Natural killer cell treated with Interleukin-12 subunit alpha and Interleukin-12 subunit beta and Interleukin-15 and Interleukin-18, amount 100 ng/mL, for 72 hours (primary cell): ENCODE data around the gene KMO. TPM values are rescaled to one million over a fixed set of nuclear protein-coding genes. Genes with fewer than 3 reads are reported as not detected.
A peak's percentile ranks its signal among the peaks of the same experiment; 100 is the strongest.

ENCODE experiments used
- ATAC-seq, 2 donors: fragments of 150-1000 bp; cut with Tn5 transposase in 1 of 2; sonication (Bioruptor Pico), chemical (Tn5 transposase) in 1 of 2; 2 replicates each; pipeline ENCODE4 v1.10.0; 2021
- DNase-seq: peaks from one replicate; pipeline ENCODE4 v3.0.0; 2022; ENCODE audit warnings: low spot score
- H3K27ac Mint-ChIP-seq, 2 donors: 1 replicate in 1 of 2; 2 replicates in 1 of 2; pipeline ENCODE4 v1.8.0; 2022; ENCODE audit warnings: mixed read lengths in 2 of 2, mild to moderate bottlenecking in 1 of 2, moderate library complexity in 1 of 2
- H3K27me3 Mint-ChIP-seq, 2 donors: 1 replicate in 1 of 2; 2 replicates in 1 of 2; pipeline ENCODE4 v1.8.0; 2022; ENCODE audit warnings: mixed read lengths in 2 of 2
- H3K36me3 Mint-ChIP-seq: one replicate; pipeline ENCODE4 v1.8.0; 2022; ENCODE audit warnings: mixed read lengths
- H3K4me1 Mint-ChIP-seq, 2 donors: 1 replicate in 1 of 2; 2 replicates in 1 of 2; pipeline ENCODE4 v1.8.0; 2022; ENCODE audit warnings: low read depth in 2 of 2, mixed read lengths in 2 of 2, mild to moderate bottlenecking in 1 of 2
- H3K4me3 Mint-ChIP-seq: one replicate; pipeline ENCODE4 v1.8.0; 2022; ENCODE audit warnings: mixed read lengths
- H3K9me3 Mint-ChIP-seq: 2 replicates; pipeline ENCODE4 v1.8.0; 2022; ENCODE audit warnings: mixed read lengths
- total RNA-seq, 2 donors: library from RNA; stranded (reverse); gene quantifications; one replicate each; pipeline ENCODE4 v1.2.3, GENCODE V29; 2022

Gene KMO
- total RNA-seq, 2 donors from 2014 or later = not detected

DNA sequence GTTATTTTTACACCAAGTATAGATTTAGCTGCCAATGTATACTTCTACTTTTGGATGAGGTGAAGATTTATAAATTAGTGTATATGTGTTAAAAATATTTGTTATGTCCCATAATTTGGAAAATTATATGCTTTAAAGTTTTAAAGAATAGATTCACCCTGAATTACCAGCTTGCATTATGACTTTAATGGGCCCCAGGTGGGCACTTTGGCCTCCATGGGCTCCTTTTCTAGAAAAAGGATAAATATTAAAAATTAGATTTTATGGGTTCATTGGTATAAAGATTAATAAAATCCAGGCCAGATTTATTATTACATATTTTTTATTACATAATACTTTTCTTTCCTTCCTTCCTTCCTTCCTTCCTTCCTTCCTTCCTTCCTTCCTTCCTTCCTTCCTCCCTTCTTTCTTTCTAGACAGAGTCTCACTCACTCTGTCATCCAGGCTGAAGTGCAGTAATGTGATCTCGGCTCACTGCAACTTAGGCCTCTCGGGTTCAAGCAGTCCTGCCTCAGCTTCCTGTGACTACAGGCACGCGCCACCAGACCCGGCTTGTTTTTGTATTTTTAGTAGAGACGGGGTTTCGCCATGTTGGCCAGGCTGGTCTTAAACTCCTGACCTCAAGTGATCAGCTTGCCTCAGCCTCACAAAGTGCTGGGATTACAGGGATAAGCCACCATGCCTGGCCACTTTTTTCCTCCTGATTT, 21.9 kb downstream of the KMO start:
- DNase-seq (no peak), ATAC-seq (no peak)
- Mint-ChIP-seq H3K27ac (no peak overlapping the region), H3K27me3 (peaks cover 2 to 5% of the 10 kb centered on the region in 2 donors), H3K36me3 (no peaks in the 10 kb centered on the region), H3K4me1 (peaks cover 8 to 17% of the 10 kb centered on the region in 2 donors), H3K9me3 (no peaks in the 10 kb centered on the region), H3K4me3 (no peak overlapping the region)

DNA sequence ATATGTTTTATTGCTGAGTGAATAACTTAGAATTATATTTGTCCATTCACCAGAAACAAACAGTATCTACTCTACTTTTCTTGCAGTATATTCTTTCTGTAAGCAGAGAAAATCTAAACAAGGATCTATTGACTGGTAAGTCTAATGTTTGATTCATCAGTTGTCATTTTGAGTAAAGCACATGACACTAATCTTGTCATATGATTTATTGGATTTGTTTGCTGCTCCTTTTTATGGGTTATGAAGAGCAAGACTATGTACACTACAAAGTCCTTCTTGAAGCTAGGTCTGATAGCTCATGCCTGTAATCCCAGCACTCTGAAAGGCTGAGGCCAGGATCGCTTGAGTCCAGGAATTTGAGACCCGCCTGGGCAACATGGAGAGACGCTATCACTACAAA, 23.3 kb downstream of the KMO start:
- DNase-seq = no peak
- no peaks in the 10 kb centered on the region for H3K36me3 Mint-ChIP-seq

DNA sequence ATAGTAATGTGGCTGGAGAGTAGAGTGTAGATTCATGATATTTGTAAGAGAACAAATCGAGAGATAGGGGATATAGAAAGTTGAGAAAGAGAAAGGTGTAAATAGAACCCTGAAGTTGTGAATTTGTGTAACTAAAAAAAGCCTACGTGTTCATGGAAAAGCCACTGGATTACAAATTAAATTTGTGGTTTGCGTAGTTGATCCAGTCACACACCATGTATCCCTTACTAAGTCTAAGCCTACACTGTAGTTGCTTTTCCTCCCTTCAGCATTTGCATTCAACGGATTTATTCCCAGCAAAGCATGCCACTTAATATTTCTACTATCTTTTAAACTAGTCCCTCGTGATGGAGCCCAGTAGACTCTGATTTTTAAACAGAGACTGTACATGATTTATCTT, 24.9 kb downstream of the KMO start:
- peaks cover 11 to 14% of the 10 kb centered on the region in 2 donors for H3K27me3 Mint-ChIP-seq
- H3K4me1 Mint-ChIP-seq = peaks cover 1 to 8% of the 10 kb centered on the region in 2 donors
- H3K4me3 Mint-ChIP-seq = no peak overlapping the region

More for the DNA sequence above, 23.3 kb downstream of the KMO start:
- H3K27me3 Mint-ChIP-seq = peaks cover 0 to 5% of the 10 kb centered on the region in 2 donors
- no peak overlapping the region for H3K4me3 Mint-ChIP-seq
- H3K4me1 Mint-ChIP-seq = peaks cover 8 to 17% of the 10 kb centered on the region in 2 donors
- no peak for ATAC-seq
- H3K27ac Mint-ChIP-seq = no peak overlapping the region
- no peaks in the 10 kb centered on the region for H3K9me3 Mint-ChIP-seq

DNA sequence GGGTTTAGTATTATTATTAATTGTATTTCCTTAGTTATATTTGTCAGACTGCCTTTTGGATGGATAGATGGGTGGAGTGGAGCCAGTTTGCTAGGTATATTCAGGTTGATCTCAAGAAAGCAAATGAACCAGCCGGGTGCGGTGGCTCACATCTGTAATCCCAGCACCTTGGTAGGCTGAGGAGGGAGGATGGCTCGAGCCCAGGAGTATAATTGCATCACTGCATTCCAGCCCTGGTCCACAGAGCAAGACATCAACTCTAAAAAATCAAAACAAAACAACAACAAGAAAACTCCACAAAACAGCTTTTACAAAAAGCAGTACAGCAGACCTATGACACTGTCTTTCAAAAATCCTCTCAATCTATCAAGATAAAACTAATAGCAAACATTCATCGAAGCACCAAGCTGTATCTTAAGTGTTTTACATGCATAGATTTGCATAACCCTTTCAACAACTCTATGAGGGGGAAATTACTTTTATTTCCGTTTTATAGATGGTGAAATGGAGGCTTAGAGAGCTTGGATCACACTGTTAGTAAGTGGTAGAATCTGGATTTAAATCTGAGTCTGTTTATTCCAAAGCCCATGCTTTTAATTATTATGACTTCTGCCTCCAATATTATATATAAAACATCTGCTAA, 25.5 kb downstream of the KMO start:
- H3K9me3 Mint-ChIP-seq = no peaks in the 10 kb centered on the region
- DNase-seq (no peak), ATAC-seq (no peak)
- peaks cover 0 to 2% of the 10 kb centered on the region in 2 donors for H3K4me1 Mint-ChIP-seq
- no peak overlapping the region for H3K27ac Mint-ChIP-seq
- no peaks in the 10 kb centered on the region for H3K36me3 Mint-ChIP-seq
- no peak overlapping the region for H3K4me3 Mint-ChIP-seq
- H3K27me3 Mint-ChIP-seq = peaks cover 17 to 20% of the 10 kb centered on the region in 2 donors

More for the DNA sequence above, 24.9 kb downstream of the KMO start:
- no peak for ATAC-seq
- Mint-ChIP-seq H3K36me3 (no peaks in the 10 kb centered on the region), H3K9me3 (no peaks in the 10 kb centered on the region), H3K27ac (no peak overlapping the region)
- no peak for DNase-seq

DNA sequence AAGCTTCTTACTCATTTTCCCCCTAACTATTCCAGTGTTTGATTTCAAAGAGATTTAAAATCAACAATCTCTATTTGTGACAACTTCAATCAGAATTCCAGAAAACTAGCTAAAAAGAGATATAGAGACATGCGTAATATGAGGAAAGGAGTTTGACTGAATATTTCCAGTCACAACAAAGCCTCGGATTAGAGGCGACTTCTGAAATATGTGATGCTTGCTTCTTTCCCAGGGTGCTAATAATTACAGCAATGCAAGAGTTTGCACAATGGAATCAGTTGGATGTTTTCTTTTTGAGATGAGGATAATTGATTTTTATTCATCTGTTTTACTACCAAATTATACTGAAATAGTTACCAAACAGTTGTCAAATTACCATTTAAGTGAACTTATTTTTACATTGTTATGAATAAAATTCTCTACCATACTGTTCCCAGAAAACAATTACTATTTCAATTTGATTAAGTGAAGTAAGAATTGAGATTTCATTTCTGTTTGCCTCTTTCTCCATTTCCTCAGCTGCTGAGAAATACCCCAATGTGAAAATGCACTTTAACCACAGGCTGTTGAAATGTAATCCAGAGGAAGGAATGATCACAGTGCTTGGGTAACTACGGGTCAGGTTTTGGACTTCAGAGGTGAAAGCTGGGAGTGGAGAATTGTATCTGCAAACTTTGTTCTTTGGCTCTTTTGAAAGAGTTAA, 28.1 kb downstream of the KMO start:
- no peak overlapping the region for H3K27ac Mint-ChIP-seq
- ATAC-seq = no peak
- H3K4me1 Mint-ChIP-seq = no peaks in the 10 kb centered on the region
- no peaks in the 10 kb centered on the region for H3K9me3 Mint-ChIP-seq
- DNase-seq = no peak
- no peaks in the 10 kb centered on the region for H3K36me3 Mint-ChIP-seq
- H3K4me3 Mint-ChIP-seq = no peak overlapping the region
- peaks cover 17 to 21% of the 10 kb centered on the region in 2 donors for H3K27me3 Mint-ChIP-seq

DNA sequence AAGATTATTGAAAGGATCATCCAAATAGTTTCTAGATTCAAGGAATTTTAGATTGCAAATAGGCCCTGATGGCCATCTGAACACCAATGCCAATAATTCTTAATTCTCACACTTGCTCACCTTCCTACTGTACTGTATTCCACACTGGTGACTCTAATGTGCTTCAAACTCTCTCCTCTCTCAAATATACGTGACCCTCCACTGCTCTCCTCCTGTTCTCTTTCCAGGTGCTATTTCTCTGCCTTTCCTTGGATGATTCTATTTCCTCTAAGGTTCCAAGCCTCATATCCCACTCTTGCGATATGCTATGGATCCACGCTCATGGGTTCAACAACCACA, 28.6 kb downstream of the KMO start:
- no peak for DNase-seq
- no peak overlapping the region for H3K27ac Mint-ChIP-seq
- H3K27me3 Mint-ChIP-seq = peaks cover 14 to 21% of the 10 kb centered on the region in 2 donors
- ATAC-seq = no peak
- no peaks in the 10 kb centered on the region for H3K4me1 Mint-ChIP-seq
- no peak overlapping the region for H3K4me3 Mint-ChIP-seq
- H3K9me3 Mint-ChIP-seq = no peaks in the 10 kb centered on the region
- no peaks in the 10 kb centered on the region for H3K36me3 Mint-ChIP-seq

DNA sequence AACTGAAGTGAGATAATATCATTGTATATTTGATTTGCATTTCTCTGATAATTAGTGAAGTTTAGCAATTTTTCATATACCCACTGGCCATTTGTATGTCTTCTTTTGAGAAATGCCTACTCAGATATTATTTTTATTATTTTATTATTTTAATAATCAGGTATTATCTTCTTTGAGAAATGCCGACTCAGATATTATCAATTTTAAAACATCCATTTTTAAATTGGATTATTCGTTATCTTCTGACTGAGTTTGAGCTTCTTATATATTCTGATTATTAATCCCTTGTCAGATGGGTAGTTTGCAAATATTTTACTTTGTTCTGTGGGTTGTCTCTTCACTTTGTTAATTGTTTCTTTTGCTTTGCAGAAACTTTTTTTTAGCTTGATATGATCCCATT, 37.7 kb downstream of the KMO start:
- Mint-ChIP-seq H3K9me3 (no peaks in the 10 kb centered on the region), H3K4me1 (no peaks in the 10 kb centered on the region), H3K27me3 (peaks cover 11 to 43% of the 10 kb centered on the region in 2 donors), H3K4me3 (no peak overlapping the region), H3K36me3 (peaks cover under 1% of the 10 kb centered on the region), H3K27ac (no peak overlapping the region)
- ATAC-seq = no peak
- no peak for DNase-seq

DNA sequence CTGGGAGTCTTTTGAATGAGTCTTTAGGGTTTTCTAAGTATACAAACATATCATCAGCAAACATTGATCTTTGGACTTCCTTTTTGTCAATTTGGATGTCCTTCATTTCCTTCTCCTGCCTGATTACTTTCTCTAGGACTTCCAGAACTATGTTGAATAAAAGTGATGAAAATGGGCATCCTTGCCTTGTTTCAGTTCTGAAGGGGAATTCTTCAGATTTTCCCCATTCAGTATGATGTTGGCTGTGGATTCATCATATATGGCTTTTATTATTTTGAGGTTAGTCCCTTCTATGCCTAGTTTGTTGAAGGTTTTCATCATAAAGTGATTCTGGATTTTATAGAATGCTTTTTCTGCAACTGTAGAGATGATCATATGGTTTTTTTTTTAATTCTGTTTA, 42.0 kb downstream of the KMO start:
- H3K27ac Mint-ChIP-seq = no peak overlapping the region
- peaks cover 4% of the 10 kb centered on the region for H3K9me3 Mint-ChIP-seq
- H3K4me1 Mint-ChIP-seq = no peaks in the 10 kb centered on the region
- DNase-seq = no peak
- peaks cover 19 to 55% of the 10 kb centered on the region in 2 donors for H3K27me3 Mint-ChIP-seq
- peaks cover 22% of the 10 kb centered on the region for H3K36me3 Mint-ChIP-seq
- no peak for ATAC-seq
- no peak overlapping the region for H3K4me3 Mint-ChIP-seq

DNA sequence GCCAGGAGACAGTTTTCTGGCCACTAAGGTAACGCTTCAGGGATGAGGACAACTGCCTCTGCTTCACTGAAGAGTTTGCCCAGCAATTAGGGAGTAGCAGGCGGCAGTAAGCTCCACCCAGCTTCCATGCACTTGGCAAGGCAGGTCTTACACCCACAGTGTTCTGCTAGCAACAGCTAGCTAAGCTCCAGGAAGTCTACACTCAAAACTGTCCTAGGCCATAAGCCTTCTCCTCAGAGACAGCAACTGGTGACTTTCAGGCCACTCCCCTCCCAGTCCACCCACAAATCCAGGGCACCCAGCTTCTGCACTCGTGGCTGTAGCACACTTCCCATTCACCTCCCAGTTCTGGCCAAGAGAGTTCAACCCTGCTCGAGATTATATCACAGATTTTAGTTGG, 47.3 kb downstream of the KMO start:
- peaks cover 4% of the 10 kb centered on the region for H3K9me3 Mint-ChIP-seq

DNA sequence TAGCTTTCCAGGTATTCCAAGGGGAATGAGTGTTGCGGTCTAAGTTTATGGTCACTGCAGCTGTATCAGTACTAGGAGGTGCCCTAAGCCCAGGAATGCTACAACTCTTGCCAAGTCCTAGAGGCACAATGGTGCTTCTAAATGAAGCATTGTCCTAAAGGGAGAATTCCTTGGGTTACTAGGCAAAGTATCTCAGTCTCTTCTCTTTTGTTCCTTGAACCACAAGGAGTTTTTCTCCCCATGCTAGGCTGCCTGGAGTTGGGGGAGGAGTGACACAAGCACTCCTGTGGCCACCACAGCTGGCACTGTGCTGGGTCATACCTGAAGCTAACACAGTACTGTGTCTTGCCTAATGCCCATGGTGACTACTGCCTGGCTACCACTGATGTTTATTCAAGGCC, 50.7 kb downstream of the KMO start:
- DNase-seq (no peak), ATAC-seq (no peak)
- H3K9me3 Mint-ChIP-seq = no peaks in the 10 kb centered on the region
- H3K4me1 Mint-ChIP-seq = no peaks in the 10 kb centered on the region
- H3K27ac Mint-ChIP-seq = no peak overlapping the region
- no peaks in the 10 kb centered on the region for H3K36me3 Mint-ChIP-seq
- peaks cover 7 to 21% of the 10 kb centered on the region in 2 donors for H3K27me3 Mint-ChIP-seq
- no peak overlapping the region for H3K4me3 Mint-ChIP-seq

More for the DNA sequence above, 47.3 kb downstream of the KMO start:
- ATAC-seq (peak in 1 of 2 donors; percentile 52), DNase-seq (no peak)
- Mint-ChIP-seq H3K27ac (no peak overlapping the region), H3K27me3 (peaks cover 14 to 38% of the 10 kb centered on the region in 2 donors), H3K4me1 (no peaks in the 10 kb centered on the region), H3K4me3 (no peak overlapping the region), H3K36me3 (peaks cover 22% of the 10 kb centered on the region)

DNA sequence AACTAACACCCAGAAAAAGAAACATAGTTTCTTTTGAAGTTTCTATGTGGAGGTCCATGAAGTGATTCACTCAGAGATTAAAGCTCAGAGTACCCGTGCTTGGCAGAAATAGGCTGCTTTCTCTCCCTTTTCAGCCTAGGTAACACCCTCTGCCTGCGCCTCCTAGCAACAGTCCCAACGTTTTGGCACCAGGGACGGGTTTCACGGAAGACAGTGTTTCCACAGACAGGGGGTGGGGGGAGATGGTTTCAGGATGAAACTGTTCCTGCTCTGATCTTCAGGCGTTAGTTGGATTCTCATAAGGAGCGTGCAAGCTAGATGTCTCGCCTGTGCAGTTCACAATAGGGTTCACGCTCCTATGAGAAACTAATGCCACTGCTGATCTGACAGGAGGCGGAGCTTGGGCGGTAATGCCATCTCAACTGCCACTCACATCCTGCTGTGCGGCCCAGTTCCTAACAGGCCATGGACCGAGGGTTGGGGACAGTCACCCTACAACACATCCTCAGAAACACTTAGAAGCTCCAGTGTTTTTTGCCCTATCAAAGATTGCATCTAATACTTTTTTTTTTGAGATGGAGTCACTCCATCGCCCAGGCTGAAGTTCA, 54.8 kb downstream of the KMO start:
- Mint-ChIP-seq H3K4me3 (no peak overlapping the region), H3K4me1 (no peaks in the 10 kb centered on the region), H3K27me3 (peaks cover 5 to 10% of the 10 kb centered on the region in 2 donors), H3K9me3 (no peaks in the 10 kb centered on the region), H3K36me3 (no peaks in the 10 kb centered on the region), H3K27ac (no peak overlapping the region)
- DNase-seq (no peak), ATAC-seq (no peak)

DNA sequence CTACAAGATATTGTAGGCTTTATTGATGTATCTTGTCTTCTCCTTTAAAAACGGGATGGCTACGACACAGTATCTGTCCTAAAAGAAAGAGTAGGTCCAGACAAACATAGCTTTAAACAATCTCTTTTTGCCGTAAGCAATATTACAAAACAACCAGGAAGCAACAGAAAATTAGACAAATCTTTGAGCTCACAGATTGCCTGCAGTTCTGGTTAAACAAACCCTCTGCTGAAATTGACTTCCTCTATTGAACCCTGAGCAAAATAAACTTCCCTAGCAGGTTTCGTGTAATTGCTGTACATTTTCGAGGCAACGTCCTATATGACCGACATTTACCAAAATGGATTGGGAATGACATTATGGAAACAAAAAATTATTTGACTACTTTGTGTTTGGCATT, 57.3 kb downstream of the KMO start:
- Mint-ChIP-seq H3K27ac (no peak overlapping the region), H3K9me3 (no peaks in the 10 kb centered on the region), H3K4me3 (no peak overlapping the region)

DNA sequence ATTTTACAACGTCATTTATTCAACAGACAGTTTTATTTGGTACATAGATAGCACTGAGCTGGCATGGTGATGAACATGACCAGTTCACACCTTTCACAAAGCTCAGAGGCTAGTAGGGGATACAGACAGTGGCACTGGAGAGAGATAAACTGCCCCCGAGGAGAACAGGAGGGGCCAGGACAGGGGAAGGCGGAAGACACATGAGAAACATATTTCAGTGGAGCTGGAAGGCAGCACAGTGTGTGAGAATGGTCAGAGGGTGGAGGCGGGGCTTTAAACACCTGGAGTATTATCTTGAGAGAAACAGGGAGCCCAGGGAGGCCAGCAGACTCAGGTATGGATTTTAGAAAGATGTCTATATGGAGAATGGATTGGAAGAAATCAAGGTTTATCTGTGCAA, 58.5 kb downstream of the KMO start:
- ATAC-seq = no peak
- no peaks in the 10 kb centered on the region for H3K36me3 Mint-ChIP-seq
- no peak overlapping the region for H3K4me3 Mint-ChIP-seq
- no peaks in the 10 kb centered on the region for H3K4me1 Mint-ChIP-seq
- H3K27ac Mint-ChIP-seq = no peak overlapping the region
- H3K27me3 Mint-ChIP-seq = no peaks in the 10 kb centered on the region
- DNase-seq = no peak
- H3K9me3 Mint-ChIP-seq = no peaks in the 10 kb centered on the region

More for the DNA sequence above, 57.3 kb downstream of the KMO start:
- ATAC-seq (no peak), DNase-seq (no peak)
- H3K36me3 Mint-ChIP-seq = no peaks in the 10 kb centered on the region
- no peaks in the 10 kb centered on the region for H3K27me3 Mint-ChIP-seq
- H3K4me1 Mint-ChIP-seq = no peaks in the 10 kb centered on the region

DNA sequence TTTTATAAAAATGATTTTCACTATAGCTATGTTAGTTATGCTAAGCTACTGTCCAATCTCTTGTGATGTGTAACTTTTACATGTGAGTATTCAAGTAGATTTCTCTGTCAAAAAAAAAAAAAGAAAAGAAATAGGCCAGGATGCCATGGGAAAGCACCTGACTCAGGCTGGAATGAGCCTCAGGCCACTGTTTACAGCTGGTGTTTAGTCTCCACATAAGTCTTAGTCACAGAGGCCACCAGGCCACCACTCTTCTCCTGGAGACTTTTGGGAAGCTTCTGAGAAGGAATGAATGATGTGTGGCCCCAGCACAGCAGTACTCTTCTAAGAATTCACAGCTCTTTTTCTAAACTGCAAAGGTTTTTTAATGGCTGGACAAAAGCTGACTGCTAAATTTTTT, 59.1 kb downstream of the KMO start:
- Mint-ChIP-seq H3K9me3 (no peaks in the 10 kb centered on the region), H3K4me3 (no peak overlapping the region)

More for the DNA sequence above, 59.1 kb downstream of the KMO start:
- ATAC-seq (no peak), DNase-seq (no peak)
- Mint-ChIP-seq H3K4me1 (no peaks in the 10 kb centered on the region), H3K27ac (no peak overlapping the region), H3K36me3 (no peaks in the 10 kb centered on the region), H3K27me3 (no peaks in the 10 kb centered on the region)
